Measurements from ENCODE around the gene MAPRE3.

GRCh38 chr2:27049422-27050280 is 79.2 kb downstream of the MAPRE3 start:
- TF ChIP-seq GATA2 (IDR thresholded peaks at IDR 0.05; ENCODE audit: low read depth, low read length) (no peak), GATA3 (IDR thresholded peaks at IDR 0.05; ENCODE audit: low read depth, low read length) (no peak)
